Measurements from ENCODE around the gene ADGRG7.

The ADGRG7 gene

DNA sequence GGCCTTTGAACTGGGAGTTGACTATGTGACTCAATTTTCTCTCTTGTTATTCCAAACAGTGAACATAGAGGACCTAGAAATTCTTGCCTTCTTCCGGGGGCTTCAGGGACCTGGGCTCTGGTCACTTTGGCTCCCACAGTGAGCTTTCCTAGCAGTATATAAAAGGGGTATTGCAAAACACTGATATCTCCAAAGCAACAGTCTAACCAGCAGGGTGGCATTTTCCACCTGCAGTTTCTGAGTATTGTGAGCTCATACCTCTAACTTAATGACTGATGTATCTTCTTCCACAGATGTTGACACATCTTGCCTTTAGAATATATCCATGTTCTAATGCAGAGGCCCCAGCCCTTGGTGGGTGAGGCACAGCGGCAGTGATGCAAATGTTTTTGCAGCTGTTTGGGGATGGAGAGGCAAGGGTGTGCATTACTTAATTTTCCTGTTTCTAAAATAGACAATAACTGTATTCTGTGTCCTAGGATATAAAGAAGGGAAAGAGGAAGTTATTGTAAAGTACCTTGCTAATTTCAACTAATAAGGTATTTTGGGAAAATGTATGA is 45.7 kb upstream of the ADGRG7 start:
- CTCF ChIA-PET = no interaction called here
- POLR2A ChIA-PET (ENCODE audit: low non-redundant PET) = no interaction called here
- TF ChIP-seq, protein P1, sequence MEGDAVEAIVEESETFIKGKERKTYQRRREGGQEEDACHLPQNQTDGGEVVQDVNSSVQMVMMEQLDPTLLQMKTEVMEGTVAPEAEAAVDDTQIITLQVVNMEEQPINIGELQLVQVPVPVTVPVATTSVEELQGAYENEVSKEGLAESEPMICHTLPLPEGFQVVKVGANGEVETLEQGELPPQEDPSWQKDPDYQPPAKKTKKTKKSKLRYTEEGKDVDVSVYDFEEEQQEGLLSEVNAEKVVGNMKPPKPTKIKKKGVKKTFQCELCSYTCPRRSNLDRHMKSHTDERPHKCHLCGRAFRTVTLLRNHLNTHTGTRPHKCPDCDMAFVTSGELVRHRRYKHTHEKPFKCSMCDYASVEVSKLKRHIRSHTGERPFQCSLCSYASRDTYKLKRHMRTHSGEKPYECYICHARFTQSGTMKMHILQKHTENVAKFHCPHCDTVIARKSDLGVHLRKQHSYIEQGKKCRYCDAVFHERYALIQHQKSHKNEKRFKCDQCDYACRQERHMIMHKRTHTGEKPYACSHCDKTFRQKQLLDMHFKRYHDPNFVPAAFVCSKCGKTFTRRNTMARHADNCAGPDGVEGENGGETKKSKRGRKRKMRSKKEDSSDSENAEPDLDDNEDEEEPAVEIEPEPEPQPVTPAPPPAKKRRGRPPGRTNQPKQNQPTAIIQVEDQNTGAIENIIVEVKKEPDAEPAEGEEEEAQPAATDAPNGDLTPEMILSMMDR (conservative IDR thresholded peaks at IDR 0.05; ENCODE audit: low read depth) = no peak
- no peak overlapping the region for H3K27ac ChIP-seq
- no peak for DNase-seq (ENCODE audit: low spot score)

DNA sequence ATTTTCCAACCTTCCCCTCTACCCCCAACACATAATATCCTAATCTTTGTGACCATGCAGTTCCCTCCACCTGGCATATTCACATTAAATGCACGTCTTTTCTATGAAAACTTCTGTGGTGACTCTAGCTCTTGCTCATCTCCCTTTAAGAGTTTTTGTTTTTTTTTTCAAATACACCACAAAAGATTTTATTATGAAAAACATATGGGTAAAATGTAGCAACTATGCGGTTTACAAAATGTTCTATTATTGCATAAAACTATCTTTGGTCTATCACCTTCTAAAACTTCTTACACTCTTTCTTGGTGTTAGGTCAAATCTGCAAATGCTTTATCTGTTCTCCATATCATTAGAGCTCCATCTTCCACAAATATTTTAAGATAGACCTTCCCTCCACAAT is 38.6 kb upstream of the ADGRG7 start:
- H3K27ac ChIP-seq = no peak overlapping the region
- TF ChIP-seq, protein P1 (conservative IDR thresholded peaks at IDR 0.05; ENCODE audit: low read depth) = no peak
- ChIA-PET CTCF (interaction anchor here (0.6 kb wide), 1 partner anchor 9 kb away, joined by 3 read pairs; no protein-coding TSS in a partner anchor), POLR2A (ENCODE audit: low non-redundant PET) (no interaction called here)
- DNase-seq (ENCODE audit: low spot score) = no peak

DNA sequence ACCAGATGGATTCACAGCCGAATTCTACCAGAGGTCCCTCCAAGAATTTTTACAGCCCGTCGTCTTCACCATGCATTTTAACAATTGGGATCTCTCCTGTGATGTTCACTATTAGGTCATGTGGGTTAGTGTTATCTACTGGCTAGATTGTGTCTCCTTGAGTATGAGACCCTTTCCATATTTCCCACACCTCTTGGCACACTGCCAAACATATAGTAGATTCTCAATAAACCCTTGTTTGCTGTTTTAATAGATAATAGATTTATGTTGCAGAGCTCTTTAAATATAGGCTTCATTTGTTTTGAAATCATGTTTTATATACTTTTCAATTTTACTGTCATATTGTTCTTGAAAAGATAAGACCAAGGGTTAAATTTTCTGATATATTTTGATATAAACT is 34.9 kb upstream of the ADGRG7 start:
- CTCF ChIA-PET = interaction anchor here (1.5 kb wide), 1 partner anchor 111 kb away, joined by 3 read pairs; no protein-coding TSS in a partner anchor
- POLR2A ChIA-PET (ENCODE audit: low non-redundant PET) = no interaction called here
- no peak for DNase-seq (ENCODE audit: low spot score)
- TF ChIP-seq, protein P1 (conservative IDR thresholded peaks at IDR 0.05; ENCODE audit: low read depth) = no peak
- no peak overlapping the region for H3K27ac ChIP-seq

DNA sequence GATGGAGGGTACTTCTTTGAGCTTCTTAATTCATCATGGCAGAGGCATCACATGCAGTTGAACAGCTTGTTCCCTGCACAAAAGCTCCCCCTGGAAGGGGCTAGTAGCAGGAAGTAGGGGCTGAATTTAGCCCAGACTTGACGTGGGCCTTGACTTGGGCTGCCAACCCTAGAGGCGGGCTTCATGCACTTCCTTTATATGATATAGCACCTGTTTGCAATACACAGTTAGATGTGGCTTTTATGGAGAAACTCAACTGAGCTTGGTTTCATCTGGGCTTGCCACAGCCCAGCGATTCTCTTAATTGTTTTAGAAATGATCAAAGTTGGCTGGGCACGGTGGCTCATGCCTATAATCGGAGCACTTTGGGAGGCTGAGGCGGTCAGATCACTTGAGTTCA is 33.7 kb upstream of the ADGRG7 start:
- CTCF ChIA-PET = interaction anchor here (1.5 kb wide), 1 partner anchor 112 kb away, joined by 3 read pairs; no protein-coding TSS in a partner anchor
- H3K27ac ChIP-seq = no peak overlapping the region
- POLR2A ChIA-PET (ENCODE audit: low non-redundant PET) = no interaction called here
- TF ChIP-seq, protein P1 (conservative IDR thresholded peaks at IDR 0.05; ENCODE audit: low read depth) = no peak
- DNase-seq (ENCODE audit: low spot score) = no peak

DNA sequence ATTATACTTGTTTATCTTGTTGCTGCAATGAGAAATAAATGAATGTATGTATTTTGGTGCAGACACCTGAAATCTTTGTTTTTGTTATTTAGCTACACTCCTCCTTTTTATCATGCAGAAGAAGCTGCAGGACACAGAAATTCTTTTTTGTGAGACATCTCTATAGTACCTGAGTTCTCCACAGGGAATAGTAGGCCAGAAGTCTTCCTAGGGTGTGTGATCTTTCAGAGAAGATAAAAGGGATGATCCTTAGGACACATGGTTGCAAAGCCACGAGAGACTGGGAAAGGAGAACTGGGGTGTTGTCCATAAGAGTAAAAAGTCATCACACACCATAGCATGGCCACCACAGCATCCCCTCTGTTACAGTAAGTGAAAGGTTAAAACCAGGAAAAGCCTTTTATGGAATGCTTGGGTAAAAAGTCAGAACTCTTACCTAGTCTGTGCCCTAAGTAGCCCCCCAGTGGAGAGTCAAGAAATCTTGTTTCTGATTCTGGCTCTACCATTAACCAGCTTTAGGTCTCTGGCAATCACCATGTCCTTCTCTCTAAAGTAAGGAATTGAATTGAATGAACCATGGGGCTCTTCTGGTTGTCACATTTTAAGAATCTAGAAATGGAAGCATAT is 31.9 kb upstream of the ADGRG7 start:
- no peak for DNase-seq (ENCODE audit: low spot score)
- CTCF ChIA-PET = interaction anchor here (0.8 to 1.0 kb wide), 2 partner anchors 115 to 117 kb away, joined by 3 to 4 read pairs; no protein-coding TSS in a partner anchor
- POLR2A ChIA-PET (ENCODE audit: low non-redundant PET) = no interaction called here
- H3K27ac ChIP-seq = no peak overlapping the region
- TF ChIP-seq, protein P1 (conservative IDR thresholded peaks at IDR 0.05; ENCODE audit: low read depth) = no peak

DNA sequence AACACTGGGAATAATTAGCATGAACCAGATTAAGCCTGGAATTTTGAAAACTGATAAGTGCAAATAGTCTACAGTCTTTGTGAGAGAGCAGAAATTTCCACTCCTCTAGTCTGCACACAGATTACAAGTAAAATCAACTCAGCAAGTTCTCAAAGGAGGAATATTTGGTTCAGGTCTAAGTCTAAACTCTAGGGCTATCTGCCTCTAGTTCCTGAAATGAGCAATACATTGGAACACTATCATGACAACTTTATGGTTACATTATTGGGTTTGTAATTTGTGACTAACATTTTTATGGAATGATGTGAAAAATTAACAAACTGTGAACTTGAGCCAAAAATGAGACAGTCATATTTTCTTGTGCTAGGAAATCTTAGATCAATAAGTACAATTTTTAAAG is 30.8 kb upstream of the ADGRG7 start:
- no peak overlapping the region for H3K27ac ChIP-seq
- CTCF ChIA-PET = no interaction called here
- TF ChIP-seq, protein P1 (conservative IDR thresholded peaks at IDR 0.05; ENCODE audit: low read depth) = no peak
- POLR2A ChIA-PET (ENCODE audit: low non-redundant PET) = no interaction called here
- no peak for DNase-seq (ENCODE audit: low spot score)

Data from RWPE1 (cell line).